ENCODE data around the gene RIMBP2. TPM values are rescaled to one million over a fixed set of nuclear protein-coding genes. Genes with fewer than 3 reads are reported as not detected.

The RIMBP2 gene
- total and polyA plus RNA-seq, 9 of the 15 experiments (the other 6 are each of a cell fraction or from before 2014, with no cell fraction given): not detected

DNA sequence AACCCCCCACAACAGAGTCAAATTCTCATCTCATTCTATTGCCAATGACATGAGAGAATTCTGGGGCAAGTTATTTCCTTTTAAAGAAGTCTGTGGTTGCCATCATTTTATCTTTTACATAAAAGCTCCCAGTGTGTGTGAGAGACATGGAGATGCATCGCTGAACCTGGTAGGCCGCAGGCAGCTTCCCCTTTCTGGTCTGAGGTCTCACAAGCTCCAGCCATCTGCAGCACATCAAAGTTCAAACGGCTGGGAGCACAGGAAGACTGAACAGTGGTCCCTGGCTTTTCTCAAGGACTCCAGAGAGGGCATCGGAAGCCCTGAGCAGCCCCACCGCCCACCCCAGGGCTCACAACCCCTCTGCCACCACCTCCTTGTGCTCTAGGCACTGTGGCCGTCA is 141.7 kb downstream of the RIMBP2 start:
- no peak overlapping the region for H3K4me3 ChIP-seq
- no TSS peak for BruUV-seq (replicated peaks)
- ATAC-seq (no peak), FAIRE-seq (no peak), DNase-seq (ENCODE audit: extremely low read depth in 1 of 4, low spot score in 3 of 4) (no peak)
- H3K4me2 ChIP-seq (ENCODE audit: insufficient read depth, low read length): no peak overlapping the region
- no peak for TF ChIP-seq RFX7 (CRISPR knock-in tag; IDR thresholded peaks at IDR 0.05)
- no peak for TF ChIP-seq ZSCAN29 (IDR thresholded peaks at IDR 0.05)
- no peak for TF ChIP-seq ZZZ3 (IDR thresholded peaks at IDR 0.05)
- TF ChIP-seq DDX20 (tag; IDR thresholded peaks at IDR 0.05; ENCODE audit: low read depth): no peak
- no peak for TF ChIP-seq NFE2L1 (tag; IDR thresholded peaks at IDR 0.05; ENCODE audit: borderline replicate concordance, low read depth)
- no peak for TF ChIP-seq PYGO2 (tag; IDR thresholded peaks at IDR 0.05)
- no peak for TF ChIP-seq RAD51 (IDR thresholded peaks at IDR 0.05; ENCODE audit: borderline replicate concordance, low read depth)
- no peak for TF ChIP-seq HOXB6 (CRISPR knock-in tag; IDR thresholded peaks at IDR 0.05; ENCODE audit: borderline replicate concordance)
- TF ChIP-seq ZNF584 (CRISPR knock-in tag; IDR thresholded peaks at IDR 0.05; ENCODE audit: low read depth): no peak
- TF ChIP-seq DNMT1 (IDR thresholded peaks at IDR 0.05): no peak
- no peak for TF ChIP-seq SREBF2 (CRISPR knock-in tag; IDR thresholded peaks at IDR 0.05)
- TF ChIP-seq TBP (optimal IDR thresholded peaks at IDR 0.05; ENCODE audit: low read depth, low read length): no peak
- no peak for TF ChIP-seq NCOA4 (IDR thresholded peaks at IDR 0.05; ENCODE audit: partially characterized antibody)
- no peak for TF ChIP-seq ELF1 (tag; IDR thresholded peaks at IDR 0.05)
- no peak for TF ChIP-seq DMBX1 (CRISPR knock-in tag; IDR thresholded peaks at IDR 0.05; ENCODE audit: borderline replicate concordance)
- TF ChIP-seq NR2C1 (IDR thresholded peaks at IDR 0.05): no peak
- TF ChIP-seq NR2C1 (tag; IDR thresholded peaks at IDR 0.05): no peak
- TF ChIP-seq, protein P1, sequence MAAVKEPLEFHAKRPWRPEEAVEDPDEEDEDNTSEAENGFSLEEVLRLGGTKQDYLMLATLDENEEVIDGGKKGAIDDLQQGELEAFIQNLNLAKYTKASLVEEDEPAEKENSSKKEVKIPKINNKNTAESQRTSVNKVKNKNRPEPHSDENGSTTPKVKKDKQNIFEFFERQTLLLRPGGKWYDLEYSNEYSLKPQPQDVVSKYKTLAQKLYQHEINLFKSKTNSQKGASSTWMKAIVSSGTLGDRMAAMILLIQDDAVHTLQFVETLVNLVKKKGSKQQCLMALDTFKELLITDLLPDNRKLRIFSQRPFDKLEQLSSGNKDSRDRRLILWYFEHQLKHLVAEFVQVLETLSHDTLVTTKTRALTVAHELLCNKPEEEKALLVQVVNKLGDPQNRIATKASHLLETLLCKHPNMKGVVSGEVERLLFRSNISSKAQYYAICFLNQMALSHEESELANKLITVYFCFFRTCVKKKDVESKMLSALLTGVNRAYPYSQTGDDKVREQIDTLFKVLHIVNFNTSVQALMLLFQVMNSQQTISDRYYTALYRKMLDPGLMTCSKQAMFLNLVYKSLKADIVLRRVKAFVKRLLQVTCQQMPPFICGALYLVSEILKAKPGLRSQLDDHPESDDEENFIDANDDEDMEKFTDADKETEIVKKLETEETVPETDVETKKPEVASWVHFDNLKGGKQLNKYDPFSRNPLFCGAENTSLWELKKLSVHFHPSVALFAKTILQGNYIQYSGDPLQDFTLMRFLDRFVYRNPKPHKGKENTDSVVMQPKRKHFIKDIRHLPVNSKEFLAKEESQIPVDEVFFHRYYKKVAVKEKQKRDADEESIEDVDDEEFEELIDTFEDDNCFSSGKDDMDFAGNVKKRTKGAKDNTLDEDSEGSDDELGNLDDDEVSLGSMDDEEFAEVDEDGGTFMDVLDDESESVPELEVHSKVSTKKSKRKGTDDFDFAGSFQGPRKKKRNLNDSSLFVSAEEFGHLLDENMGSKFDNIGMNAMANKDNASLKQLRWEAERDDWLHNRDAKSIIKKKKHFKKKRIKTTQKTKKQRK (IDR thresholded peaks at IDR 0.05; ENCODE audit: borderline replicate concordance, low read depth, low read length): no peak
- CTCF ChIA-PET (ENCODE audit: low intra/inter-chr PET ratio): no interaction called here
- POLR2A ChIA-PET: interaction anchor here (0.7 kb wide), 2 partner anchors 221 to 908 kb away, joined by 3 to 4 read pairs; no protein-coding TSS in a partner anchor
- H2AFZ ChIP-seq (ENCODE audit: low read depth, low read length): no peak overlapping the region
- 2% methylated on average over 6 of the region's 6 CpGs for WGBS (ENCODE audit: insufficient coverage, low coverage, missing lambda C conversion rate)
- no peak overlapping the region for H3K27ac ChIP-seq (ENCODE audit: extremely low read depth, low read depth, low read length)
- no peaks in the 10 kb centered on the region for H3K36me3 ChIP-seq (ENCODE audit: control insufficient read depth, insufficient read depth, low read length)
- no peaks in the 10 kb centered on the region for H3K4me1 ChIP-seq (replicated peaks in 1 of 2; ENCODE audit: control insufficient read depth in 2 of 2, insufficient read depth in 2 of 2, low read length in 2 of 2)
- in situ Hi-C loops (cut with MboI): no loop called here
- peaks cover 11 to 50% of the 10 kb centered on the region in 2 experiments; a peak in 4 of 5 replicates for H3K27me3 ChIP-seq (ENCODE audit: control insufficient read depth in 2 of 2, insufficient read depth in 2 of 2, low read length in 2 of 2)
- H3K9me1 ChIP-seq (ENCODE audit: control insufficient read depth, insufficient read depth, low read length): no peaks in the 10 kb centered on the region
- H3K9me3 ChIP-seq (replicated peaks; ENCODE audit: control insufficient read depth, insufficient read depth, low read depth, low read length): no peaks in the 10 kb centered on the region
- no peak overlapping the region for H3K9ac ChIP-seq (ENCODE audit: insufficient read depth in 1 of 2, low read depth in 2 of 2, low read length in 2 of 2)
- H3K79me2 ChIP-seq (ENCODE audit: control insufficient read depth, insufficient read depth, low read length): no peaks in the 10 kb centered on the region
- no peaks in the 10 kb centered on the region for H4K20me1 ChIP-seq (replicated peaks; ENCODE audit: control insufficient read depth, insufficient read depth, low read length)
- intact Hi-C loops (cut with micrococcal nuclease): no loop called here

Data from K562 (cell line).